Measurements from ENCODE around the gene TRIP12.
"Not testable (repeated sequence)": the region's sequence is repeated elsewhere in the genome, so short reads cannot be mapped to it uniquely, and the experiment has no call there.

The TRIP12 gene

DNA sequence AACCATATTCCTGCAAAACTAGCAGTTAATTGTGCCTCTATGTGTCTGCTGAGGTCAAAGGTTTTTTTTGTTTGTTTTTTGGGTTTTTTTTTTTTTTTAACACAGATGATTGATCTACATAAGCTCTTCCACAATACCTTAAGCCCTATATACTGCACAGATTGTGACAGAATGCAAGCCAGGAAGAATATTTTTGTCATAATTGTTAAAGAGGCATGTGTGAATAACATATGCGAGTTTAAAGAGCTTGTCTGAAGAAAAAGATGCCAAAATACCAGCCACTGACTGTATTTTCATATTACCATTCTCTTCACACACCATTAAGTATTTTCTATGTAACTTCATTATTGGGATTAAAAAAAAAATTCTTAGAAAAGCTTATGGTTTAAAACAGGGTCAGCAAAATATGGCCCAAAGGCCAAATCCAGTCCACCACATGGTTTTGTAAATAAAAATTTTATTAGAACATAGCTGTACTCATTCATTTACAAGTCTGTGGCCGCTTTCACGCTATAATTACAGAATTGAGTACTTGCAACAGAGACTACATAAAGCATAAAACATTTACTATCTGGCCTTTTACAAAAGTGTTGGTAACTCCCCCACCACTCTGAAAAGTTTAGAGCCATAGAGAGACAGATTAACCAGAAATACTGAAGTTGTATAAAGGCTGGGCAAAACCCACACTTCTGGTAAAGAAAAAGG lies 89.9 kb downstream of the TRIP12 start:
- no peak for DNase-seq (ENCODE audit: low read depth)

DNA sequence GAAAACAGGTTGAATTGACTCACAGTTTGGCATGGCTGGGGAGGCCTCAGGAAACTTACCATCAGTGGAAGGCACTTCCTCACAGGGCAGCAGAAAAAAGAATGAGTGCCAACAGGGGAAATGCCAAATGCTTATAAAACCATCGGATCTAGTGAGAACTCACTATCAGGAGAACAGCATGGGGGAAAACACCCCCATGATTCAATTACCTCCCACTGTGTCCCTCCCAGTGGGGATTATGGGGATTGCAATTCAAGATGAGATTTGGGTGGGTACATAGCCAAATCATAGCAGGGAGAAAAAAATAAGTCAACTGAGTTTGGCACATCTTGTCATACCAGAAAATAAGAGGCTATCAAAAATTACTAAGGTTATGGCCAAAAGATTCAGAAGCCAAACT lies 96.3 kb downstream of the TRIP12 start:
- DNase-seq (ENCODE audit: low read depth): no peak

GRCh38 chr2:229821316-229821715 lies 100.5 kb downstream of the TRIP12 start:
- no peak for DNase-seq (ENCODE audit: low read depth)

DNA sequence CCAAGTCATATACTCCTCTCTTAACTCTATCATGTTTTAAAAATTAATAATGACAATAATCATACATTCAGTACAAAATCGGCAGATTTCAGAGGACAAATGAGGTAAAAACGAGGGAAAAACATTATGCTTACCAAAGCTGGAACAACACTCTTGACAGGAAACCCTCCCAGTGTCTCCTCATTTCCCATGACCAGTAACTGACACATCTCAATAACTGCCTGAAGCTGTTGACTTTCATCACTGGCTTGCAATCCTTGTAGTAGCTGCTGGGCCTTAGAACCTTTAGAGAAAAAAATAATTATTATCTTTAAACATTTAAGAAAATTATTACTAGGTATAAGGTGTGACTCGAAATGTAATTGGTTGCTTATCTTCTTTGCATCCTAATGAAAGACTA lies 103.6 kb downstream of the TRIP12 start:
- no peak for DNase-seq (ENCODE audit: low read depth)

DNA sequence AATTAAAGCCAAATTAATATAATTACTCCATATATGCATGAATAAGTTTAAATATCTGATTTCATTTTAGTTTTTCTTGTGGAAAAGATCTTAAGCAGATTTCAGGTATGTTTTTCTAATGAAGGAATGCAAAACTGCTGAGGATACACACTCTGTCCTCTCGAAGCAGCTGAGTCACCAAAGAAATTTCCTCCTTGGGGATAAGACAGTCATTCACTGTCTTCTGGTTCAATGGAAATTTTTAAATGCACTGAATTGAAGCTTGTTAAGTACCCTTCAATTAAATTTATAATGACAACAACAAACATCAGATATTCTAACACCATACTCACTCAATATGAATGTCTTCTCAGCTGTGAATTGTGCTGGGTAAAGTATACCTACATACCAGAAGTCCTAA lies 106.0 kb downstream of the TRIP12 start:
- DNase-seq (ENCODE audit: low read depth): no peak

DNA sequence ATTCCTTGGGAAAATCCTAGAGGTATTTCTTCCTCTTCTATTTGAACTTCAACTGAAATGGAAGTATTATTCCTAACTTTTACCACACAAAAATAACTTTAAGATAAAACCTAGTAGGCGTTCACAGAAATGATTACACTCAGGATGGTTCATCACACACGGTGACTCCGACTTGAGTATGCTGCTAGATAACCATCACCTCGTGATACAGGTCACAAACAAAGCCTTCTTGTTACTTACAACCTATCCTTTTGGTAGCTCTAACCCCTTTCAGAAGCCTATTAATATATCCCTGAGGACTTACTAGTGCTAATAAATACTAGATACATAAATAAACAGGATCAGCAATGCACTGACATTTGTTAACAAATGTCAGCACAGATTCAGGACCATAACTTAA lies 106.5 kb downstream of the TRIP12 start:
- no peak for DNase-seq (ENCODE audit: low read depth)

GRCh38 chr2:229810786-229811185 lies 111.0 kb downstream of the TRIP12 start:
- DNase-seq (ENCODE audit: low read depth): no peak

- no peak for DNase-seq (ENCODE audit: low read depth)
Observed at GRCh38 chr2:229805559-229805958, 116.2 kb downstream of the TRIP12 start.

DNA sequence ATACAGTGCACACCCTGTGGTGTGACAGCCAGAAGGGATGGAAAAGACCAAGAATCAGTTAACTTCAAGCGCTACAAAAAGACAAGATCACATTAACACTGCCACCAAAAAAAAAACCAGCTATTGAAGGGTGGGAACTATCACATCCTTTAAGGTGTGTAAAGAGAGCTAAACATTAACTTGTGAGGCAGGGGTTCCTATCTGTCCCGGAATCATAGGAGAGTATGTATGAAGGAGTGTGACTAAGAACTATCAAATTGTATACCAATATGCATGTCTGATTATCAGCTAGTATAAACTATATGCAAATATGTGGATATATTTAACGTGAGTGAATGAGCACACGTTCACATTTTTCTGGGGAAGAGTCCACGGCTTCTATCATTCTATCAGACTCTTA lies 119.0 kb downstream of the TRIP12 start:
- no peak for DNase-seq (ENCODE audit: low read depth)

DNA sequence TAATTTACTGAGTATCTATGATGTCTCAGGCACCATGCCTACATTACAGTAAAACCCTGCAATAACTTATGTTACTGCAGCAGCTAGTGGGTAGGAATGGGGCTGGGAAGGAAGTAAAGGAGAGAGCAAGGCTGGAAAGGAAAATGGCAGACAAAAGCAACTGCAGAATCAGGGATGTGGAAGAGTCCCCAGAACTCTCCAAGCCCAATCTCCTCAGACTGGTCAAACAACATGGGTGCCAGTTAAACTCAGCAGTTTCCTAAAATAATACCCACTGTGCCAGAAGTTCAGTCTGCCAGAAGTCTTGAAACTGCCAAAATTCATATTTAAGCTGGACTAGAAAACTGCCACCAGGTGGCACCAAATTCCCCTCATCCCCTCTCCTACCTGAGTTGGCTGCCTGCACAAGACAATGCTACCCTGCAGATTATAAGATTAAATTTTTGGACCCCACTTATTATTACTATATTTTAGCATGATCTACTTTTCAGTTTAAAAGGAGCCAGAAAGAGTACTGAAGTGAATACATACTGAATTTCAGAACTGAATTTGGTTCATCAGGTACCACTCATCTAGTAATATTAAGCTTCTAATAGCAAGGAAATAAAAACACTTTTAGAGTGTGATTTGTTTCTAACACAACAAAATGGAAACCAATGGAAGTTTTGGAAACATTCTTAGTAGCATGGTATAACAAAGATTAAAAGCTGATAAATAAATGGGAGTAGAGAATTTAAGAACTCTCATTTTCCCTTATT lies 120.6 kb downstream of the TRIP12 start:
- DNase-seq (ENCODE audit: low read depth): peak; percentile 65

GRCh38 chr2:229798446-229799155 lies 123.2 kb downstream of the TRIP12 start:
- no peak for DNase-seq (ENCODE audit: low read depth)

DNA sequence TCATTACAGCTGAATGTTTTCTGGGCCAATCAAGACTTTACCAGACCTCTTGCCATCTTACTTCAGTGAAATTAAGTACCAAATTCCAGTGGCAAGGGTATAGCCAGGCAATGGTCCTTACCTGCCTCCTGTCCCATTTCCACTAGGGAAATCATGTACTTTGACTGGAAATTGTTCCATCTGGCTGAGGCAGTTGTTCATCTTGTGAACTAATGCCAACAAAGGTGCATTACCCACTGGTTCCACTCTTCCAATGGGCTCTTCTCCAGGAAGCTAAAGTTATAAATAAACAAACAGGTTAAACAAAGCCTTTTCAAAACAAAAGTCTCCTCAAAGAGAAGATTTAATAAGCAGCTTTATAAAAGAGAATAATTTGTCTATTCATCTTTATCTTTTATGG lies 126.8 kb downstream of the TRIP12 start:
- no peak for DNase-seq (ENCODE audit: low read depth)

DNA sequence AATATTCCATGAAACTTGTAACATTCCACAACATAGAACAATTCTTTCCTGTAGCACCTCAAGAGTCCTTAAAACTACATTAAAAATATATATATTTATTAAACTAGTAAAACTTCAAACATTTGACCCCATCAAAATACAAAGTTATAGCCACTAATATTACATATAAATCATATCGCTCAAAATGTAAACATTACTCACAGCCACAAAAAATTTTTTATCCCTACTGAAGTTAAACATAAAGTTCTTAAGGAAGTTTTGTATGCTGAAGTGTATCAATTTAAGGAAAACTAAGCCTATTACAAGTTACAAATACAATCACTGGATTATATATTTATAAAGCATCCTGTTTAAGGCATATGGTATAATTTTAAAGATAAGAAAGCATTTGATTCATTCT lies 127.2 kb downstream of the TRIP12 start:
- DNase-seq (ENCODE audit: low read depth): no peak

DNA sequence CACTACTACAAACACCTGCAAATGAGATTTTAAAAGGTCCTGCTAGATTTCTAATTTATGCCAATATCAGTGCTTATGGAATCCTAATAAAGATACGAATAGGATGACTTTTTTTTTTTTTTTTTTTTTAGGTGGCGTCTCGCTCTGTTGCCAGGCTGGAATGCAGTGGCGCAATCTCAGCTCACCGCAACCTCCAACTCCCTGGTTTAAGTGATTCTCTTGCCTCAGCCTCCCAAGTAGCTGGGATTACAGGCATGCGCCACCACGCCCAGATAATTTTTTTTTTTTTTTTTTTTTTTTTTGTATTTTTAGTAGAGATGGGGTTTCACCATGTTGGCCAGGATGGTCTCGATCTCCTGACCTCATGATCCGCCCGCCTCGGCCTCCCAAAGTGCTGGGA lies 135.5 kb downstream of the TRIP12 start:
- not testable (repeated sequence) for DNase-seq (ENCODE audit: low read depth)

DNA sequence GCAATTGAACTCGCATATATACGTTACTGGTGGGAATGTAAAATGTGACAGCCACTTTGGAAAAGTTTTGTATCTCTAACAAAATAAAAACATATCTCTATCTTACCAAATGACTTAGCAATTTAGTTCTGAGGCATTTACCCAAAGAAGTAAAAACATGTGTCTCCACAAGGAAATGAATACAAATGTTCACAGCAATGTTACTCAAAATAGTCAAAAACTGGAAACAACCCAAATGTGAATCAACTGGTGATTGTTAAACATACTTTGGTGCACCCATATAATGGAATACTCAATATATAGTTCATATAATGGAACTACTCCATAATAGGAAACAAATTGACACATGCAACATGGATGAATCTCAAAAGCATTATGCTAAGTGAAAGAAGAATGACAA lies 137.0 kb downstream of the TRIP12 start:
- no peak for DNase-seq (ENCODE audit: low read depth)

DNA sequence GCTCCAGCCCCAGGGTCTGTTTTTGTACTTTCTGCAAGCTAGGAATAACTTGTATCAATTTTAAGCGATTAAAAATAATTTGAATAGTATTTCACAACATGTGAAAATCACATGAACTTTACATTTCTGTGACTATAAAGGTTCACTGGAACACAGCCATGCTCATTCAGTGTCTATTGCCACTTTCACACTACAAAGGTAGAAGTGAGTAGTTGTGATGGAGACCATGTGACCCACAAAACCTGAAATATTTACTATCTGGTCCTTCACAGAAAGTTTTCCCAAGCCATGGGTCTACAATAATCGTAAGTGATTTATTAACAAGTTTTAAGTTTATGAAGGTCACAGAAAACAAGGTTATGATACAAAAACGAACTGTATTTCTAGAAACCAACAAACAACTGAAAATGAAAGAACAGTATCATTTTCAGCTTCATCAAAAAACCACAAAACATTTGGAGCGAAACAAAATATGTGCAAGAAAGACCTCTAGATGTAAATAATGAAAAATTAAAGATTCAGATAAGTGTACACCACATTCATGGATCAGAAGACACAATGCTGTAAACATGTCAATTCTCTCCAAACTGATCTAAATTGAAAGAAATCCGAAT lies 138.6 kb downstream of the TRIP12 start:
- DNase-seq (ENCODE audit: low read depth): no peak

GRCh38 chr2:229780856-229781773 lies 140.7 kb downstream of the TRIP12 start:
- DNase-seq (ENCODE audit: low read depth): no peak

DNA sequence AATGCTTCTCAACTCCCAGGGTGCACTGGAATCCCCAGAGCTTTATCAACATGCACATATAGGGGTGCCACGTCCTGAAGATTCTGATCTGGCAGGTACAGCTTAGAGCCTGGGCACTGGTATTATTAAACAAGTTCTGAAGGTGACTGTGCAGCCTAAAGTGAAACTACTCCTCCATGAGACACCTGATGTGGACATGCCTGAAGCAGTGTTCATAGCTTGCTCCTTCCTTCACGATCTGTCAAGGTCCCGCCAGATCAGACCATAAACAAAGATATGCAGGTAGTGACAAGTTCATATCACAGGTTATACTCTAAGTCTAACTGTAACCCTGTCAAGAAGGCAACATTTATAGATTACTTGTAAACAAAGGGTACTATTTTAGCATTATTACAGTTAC lies 142.2 kb downstream of the TRIP12 start:
- DNase-seq (ENCODE audit: low read depth): no peak

DNA sequence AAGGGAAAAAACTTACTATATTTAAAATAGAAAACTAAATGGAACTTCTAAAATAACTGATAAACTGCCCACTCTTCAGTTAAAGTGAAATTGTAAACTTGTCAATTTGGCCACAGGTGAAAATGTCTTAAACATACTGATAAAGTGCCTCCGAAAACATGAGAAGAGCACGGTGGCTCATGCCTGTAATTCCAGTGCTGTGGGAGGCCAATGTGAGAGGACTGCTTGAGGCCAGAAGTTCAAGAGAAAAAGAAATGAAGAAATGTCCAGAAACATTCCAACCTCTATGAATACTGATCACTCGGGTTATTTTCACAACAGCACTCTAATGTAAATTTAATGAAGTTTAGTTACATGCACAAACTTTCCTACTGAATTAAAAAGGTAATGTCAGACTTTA lies 144.1 kb downstream of the TRIP12 start:
- DNase-seq (ENCODE audit: low read depth): no peak

DNA sequence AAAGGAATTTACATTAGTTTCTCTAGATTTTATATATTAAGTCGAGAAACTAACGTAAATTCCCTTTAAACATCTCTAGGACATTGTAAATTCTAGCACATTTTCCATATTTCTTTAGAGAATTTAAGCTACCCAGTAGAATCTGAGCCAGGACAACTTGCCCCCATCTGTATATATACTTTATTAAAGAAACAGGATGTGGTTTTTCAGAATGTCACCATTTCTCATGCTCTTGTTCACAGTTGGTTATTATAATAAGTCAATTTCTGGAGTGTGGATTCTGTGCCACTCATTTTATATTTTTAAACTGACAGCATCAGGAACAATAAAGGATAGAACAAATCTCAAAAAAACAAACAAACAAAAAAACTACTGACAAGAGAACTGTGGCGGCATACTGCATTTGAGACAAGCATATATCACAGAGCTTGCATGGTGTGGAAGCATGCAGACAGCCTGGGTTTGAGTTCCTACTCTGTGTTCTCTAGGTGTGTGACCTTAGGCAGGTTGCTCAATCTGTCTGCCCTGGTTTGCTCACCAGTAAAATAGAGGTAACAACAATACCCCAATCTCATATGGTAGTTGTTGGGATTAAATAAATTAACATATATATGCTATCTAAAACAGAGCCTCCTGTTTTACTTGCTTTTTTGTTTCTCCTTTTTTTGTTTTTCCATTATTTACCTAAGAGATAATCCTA lies 146.0 kb downstream of the TRIP12 start:
- DNase-seq (ENCODE audit: low read depth): no peak

DNA sequence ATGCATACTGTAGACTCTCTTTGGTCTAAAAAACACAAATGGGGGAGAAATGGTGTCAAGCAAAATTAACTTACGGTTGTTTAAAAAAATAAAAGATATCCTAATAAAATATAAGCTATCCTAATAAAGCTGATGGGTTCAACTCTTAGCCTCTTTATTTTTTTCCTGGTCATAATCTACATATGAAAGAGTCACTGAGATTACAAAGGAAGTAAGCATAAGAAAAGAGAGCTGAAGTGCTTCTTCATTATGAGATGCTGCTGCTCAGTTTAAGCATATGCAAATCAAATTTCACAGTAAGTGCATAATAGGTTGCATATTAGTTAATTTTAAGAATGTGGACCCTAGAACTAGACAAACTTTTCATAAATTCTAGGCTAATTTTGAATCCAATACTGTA lies 147.6 kb downstream of the TRIP12 start:
- no peak for DNase-seq (ENCODE audit: low read depth)

Data from T follicular helper cell (primary cell).